A673 (cell line): ENCODE data around the gene ADAMTS10. TPM values are rescaled to one million over a fixed set of nuclear protein-coding genes. Genes with fewer than 3 reads are reported as not detected.
A peak's percentile ranks its signal among the peaks of the same experiment; 100 is the strongest.

Experiments used
- Bru-seq: library from RNA; stranded (reverse); fragments of 400-500 nt; gene quantifications from one replicate; lab custom pipeline; 2021; lab: Mats Ljungman, UMichigan
- BruChase-seq, 2 experiments: library from RNA; stranded (reverse); fragments of 400-500 nt; gene quantifications; one replicate each; lab custom pipeline; 2021; lab: Mats Ljungman, UMichigan
- BruUV-seq: library from RNA; stranded (reverse); fragments of 400-500 nt; replicated peaks from 2 replicates; lab custom pipeline; 2021; lab: Mats Ljungman, UMichigan
- CTCF ChIA-PET: fragments of 300-600 bp; sonication (Branson Sonifier 250); formaldehyde crosslinking; loops from one replicate; lab custom pipeline; 2022; ENCODE audit warnings: antibody characterized with exemption; lab: Charles Lee
- POLR2A ChIA-PET: fragments of 300-600 bp; sonication (Branson Sonifier 250); formaldehyde crosslinking; loops from one replicate; lab custom pipeline; 2022; ENCODE audit warnings: antibody characterized with exemption; ENCODE audit not compliant: low non-redundant PET; lab: Charles Lee
- DNase-seq: peaks from one replicate; pipeline ENCODE4 v3.0.0-alpha.2; 2015; ENCODE audit warnings: low spot score
- H3K27ac ChIP-seq: fragments of 200-600 bp; sonication (generic); 2 replicates; pipeline ENCODE4 v1.5.1; 2016; ENCODE audit warnings: mixed run types, low read depth, mild to moderate bottlenecking, mixed read lengths, antibody characterized with exemption, low read length; ENCODE audit not compliant: poor library complexity, severe bottlenecking
- H3K27me3 ChIP-seq: fragments of 200-600 bp; sonication (generic); replicated peaks from 2 replicates; pipeline ENCODE4 v1.6.1; 2017; ENCODE audit warnings: mixed run types, low read depth, mild to moderate bottlenecking, mixed read lengths, antibody characterized with exemption, low read length; ENCODE audit not compliant: insufficient read depth, poor library complexity
- H3K36me3 ChIP-seq: fragments of 200-600 bp; sonication (generic); 2 replicates; pipeline ENCODE4 v1.6.1; 2016; ENCODE audit warnings: mixed run types, mild to moderate bottlenecking, mixed read lengths, antibody characterized with exemption, low read length; ENCODE audit not compliant: insufficient read depth, poor library complexity, severe bottlenecking
- H3K4me1 ChIP-seq: fragments of 200-600 bp; sonication (generic); 2 replicates; pipeline ENCODE4 v1.6.1; 2017; ENCODE audit warnings: mixed run types, mild to moderate bottlenecking, mixed read lengths, antibody characterized with exemption, low read length; ENCODE audit not compliant: insufficient read depth, poor library complexity, severe bottlenecking
- H3K4me3 ChIP-seq: fragments of 200-600 bp; sonication (generic); 2 replicates; pipeline ENCODE4 v1.5.1; 2016; ENCODE audit warnings: low read depth, mixed run types, mild to moderate bottlenecking, mixed read lengths, low read length; ENCODE audit not compliant: poor library complexity, severe bottlenecking
- H3K9me3 ChIP-seq: fragments of 200-600 bp; sonication (generic); 2 replicates; pipeline ENCODE4 v1.6.1; 2016; ENCODE audit warnings: mixed run types, low read depth, mild to moderate bottlenecking, mixed read lengths, antibody characterized with exemption, low read length; ENCODE audit not compliant: poor library complexity, severe bottlenecking
- EZH2 ChIP-seq: fragments of 200-600 bp; sonication (generic); IDR thresholded peaks from 2 replicates; pipeline ENCODE4 v1.6.1; 2017; ENCODE audit warnings: borderline replicate concordance, low read depth, mild to moderate bottlenecking, mixed read lengths, antibody characterized with exemption, low read length; ENCODE audit not compliant: poor library complexity, severe bottlenecking
- intact Hi-C: fragments of 100-400 bp; cut with micrococcal nuclease; formaldehyde crosslinking; loops from one replicate; pipeline ENCODE4 v1.10.0; 2022; ENCODE audit not compliant: unreplicated experiment
- long read RNA-seq: library from polyadenylated mRNA; stranded (forward); transcript quantifications from one replicate; pipeline ENCODE4 v2.0.0, GENCODE V29; 2022
- total RNA-seq: library from RNA; stranded (reverse); gene quantifications from 2 replicates; pipeline ENCODE4 v1.2.3, GENCODE V29; 2021
- TF ChIP-seq, protein P1 (sequence below): fragments of 300-800, 200-600 bp; sonication (generic); conservative IDR thresholded peaks from 2 replicates; pipeline ENCODE4 v1.5.1; 2017; ENCODE audit warnings: low read depth, mild to moderate bottlenecking, antibody characterized with exemption, low read length, moderate library complexity, mixed read lengths

ADAMTS10 gene
- 29.5 and 40.5 TPM in 2 replicates for total RNA-seq
- Bru-seq, nascent RNA: percentile 59 among the genes with signal in this experiment
- percentile 64 among the genes with signal in this experiment for BruChase-seq, experiment 1, labeled RNA remaining after a 2-hour chase
- BruChase-seq, experiment 2, labeled RNA remaining after a 6-hour chase: percentile 66 among the genes with signal in this experiment
- long read RNA-seq, partial matches to known transcripts: 3 of 10 reads
- long read RNA-seq, other reads (novel, unspliced or antisense): 7 of 10 reads

DNA sequence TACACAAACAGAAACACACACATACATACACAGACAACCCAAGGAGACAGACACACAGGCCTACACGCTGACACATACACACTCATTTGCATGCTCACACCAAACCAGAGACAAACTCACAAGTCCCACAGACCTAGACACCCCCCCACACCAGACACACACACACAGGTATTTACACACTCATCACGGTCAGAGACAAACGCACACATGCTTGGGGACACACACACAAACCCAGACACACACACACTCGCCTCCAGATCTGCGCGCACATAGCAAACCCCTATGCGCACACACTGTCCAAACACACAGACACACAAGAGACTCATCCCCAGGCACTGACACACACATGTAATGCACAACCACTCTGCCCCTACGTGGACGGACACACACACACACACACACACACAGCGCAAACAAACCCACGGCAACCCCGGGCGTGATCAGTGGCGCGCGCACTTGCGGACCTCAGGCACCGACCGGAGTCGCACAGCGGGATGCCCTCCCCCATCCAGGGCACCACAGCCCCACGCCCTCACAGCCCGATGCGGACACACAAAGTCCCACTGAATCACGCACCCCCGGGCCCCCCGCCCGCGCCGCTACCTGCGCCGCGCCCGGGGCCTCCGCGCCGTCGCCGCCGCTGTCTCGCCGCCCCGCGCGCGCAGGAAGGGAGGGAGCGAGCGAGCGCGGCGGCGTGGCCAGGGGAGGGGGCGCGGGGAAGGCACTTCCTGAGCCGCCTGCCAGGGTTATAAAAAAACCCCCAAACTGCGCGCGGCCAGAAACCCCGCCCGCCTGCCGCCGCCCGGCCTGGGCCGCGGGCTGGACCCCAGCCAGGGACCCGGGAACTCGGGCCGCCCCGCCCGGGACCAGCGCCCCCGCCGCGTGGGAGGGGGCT lies at the start of gene ADAMTS10:
Gene ADAMTS10, minus strand, starts transcription at position 675 of the 895 bp plus-strand sequence. CDS start 5,005 bp downstream, outside the sequence.
- peak within 1 kb of the TSS; percentile 75 for H3K27ac ChIP-seq
- CTCF ChIA-PET: no interaction called here
- H3K36me3 ChIP-seq: no peaks in the 10 kb centered on the region
- DNase-seq: peak; percentile 64
- TSS peak; percentile 90 for BruUV-seq
- H3K9me3 ChIP-seq: no peaks in the 10 kb centered on the region
- H3K4me3 ChIP-seq: peak within 1 kb of the TSS; percentile 60
- intact Hi-C loops: no loop called here
- peaks cover 16% of the 10 kb centered on the region for H3K4me1 ChIP-seq
- no peaks in the 10 kb centered on the region for H3K27me3 ChIP-seq
- TF ChIP-seq, protein P1, sequence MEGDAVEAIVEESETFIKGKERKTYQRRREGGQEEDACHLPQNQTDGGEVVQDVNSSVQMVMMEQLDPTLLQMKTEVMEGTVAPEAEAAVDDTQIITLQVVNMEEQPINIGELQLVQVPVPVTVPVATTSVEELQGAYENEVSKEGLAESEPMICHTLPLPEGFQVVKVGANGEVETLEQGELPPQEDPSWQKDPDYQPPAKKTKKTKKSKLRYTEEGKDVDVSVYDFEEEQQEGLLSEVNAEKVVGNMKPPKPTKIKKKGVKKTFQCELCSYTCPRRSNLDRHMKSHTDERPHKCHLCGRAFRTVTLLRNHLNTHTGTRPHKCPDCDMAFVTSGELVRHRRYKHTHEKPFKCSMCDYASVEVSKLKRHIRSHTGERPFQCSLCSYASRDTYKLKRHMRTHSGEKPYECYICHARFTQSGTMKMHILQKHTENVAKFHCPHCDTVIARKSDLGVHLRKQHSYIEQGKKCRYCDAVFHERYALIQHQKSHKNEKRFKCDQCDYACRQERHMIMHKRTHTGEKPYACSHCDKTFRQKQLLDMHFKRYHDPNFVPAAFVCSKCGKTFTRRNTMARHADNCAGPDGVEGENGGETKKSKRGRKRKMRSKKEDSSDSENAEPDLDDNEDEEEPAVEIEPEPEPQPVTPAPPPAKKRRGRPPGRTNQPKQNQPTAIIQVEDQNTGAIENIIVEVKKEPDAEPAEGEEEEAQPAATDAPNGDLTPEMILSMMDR: no peak
- TF ChIP-seq EZH2: no peak
- POLR2A ChIA-PET: no interaction called here

DNA sequence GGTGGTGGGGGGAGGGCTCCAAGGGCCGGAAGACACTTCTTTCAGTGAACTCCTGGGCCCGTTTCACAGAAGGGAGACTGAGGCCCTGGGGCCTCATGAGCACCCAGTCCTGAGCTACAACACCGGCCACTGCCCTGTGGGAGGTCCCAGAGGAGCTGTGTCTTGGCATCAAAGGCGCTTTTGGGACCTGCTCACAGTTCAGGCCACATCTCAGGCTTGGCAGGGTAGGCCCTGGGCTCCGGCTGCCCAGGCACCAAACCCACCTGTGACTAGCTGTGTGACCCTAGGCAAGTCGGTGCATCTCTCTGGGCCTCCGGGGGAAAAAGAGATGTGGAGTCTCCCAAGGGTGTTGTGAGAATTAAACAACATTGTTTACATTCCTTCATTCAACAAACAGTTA lies 49.4 kb upstream of the ADAMTS10 start:
- POLR2A ChIA-PET: no interaction called here
- TF ChIP-seq, protein P1: no peak
- TF ChIP-seq EZH2: no peak
- CTCF ChIA-PET: no interaction called here
- H3K4me1 ChIP-seq: peaks cover 8% of the 10 kb centered on the region
- no peaks in the 10 kb centered on the region for H3K36me3 ChIP-seq
- H3K27me3 ChIP-seq: no peaks in the 10 kb centered on the region
- DNase-seq: no peak
- no peaks in the 10 kb centered on the region for H3K9me3 ChIP-seq
- no peak overlapping the region for H3K4me3 ChIP-seq
- no peak overlapping the region for H3K27ac ChIP-seq
- intact Hi-C loops: no loop called here
- no TSS peak for BruUV-seq

DNA sequence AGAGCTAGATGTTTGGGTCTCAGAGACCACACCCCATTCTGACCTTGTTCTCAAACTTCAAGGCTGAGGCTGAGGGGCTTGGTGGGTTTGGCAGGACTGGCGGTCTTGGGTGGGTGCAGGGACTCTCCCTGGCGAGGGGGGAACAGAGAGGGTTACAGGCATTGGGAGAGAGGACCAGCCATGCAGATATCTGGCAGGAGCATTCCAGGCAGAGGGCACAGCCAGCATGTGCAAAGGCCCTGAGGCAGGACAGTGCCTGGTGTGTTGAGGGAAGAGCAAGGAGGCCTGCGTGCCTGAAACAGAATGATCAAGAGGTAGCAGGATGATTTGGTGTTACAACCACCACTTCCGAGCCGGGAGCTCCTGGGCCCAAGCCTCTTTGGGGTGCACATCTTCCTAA lies 47.4 kb upstream of the ADAMTS10 start:
- ChIA-PET CTCF (no interaction called here), POLR2A (no interaction called here)
- intact Hi-C loops: no loop called here
- Histone ChIP-seq H3K27ac (no peak overlapping the region), H3K36me3 (no peaks in the 10 kb centered on the region), H3K4me3 (no peak overlapping the region), H3K9me3 (no peaks in the 10 kb centered on the region), H3K27me3 (no peaks in the 10 kb centered on the region), H3K4me1 (no peaks in the 10 kb centered on the region)
- no peak for DNase-seq
- BruUV-seq: no TSS peak
- no peak for TF ChIP-seq EZH2
- TF ChIP-seq, protein P1: no peak
